Heart right ventricle (tissue), 16 donors: ENCODE results near the gene PITPNM1. TPM values are rescaled to one million over a fixed set of nuclear protein-coding genes. Genes with fewer than 3 reads are reported as not detected.

Experiments used
- ATAC-seq, 8 donors: fragments of 200-7000 bp; cut with Tn5 transposase; one replicate each; pipeline ENCODE4 v1.9.1; 2020; ENCODE audit warnings: mild to moderate bottlenecking in 8 of 8, moderate library complexity in 8 of 8, moderate number of reproducible peaks in 1 of 8
- DNase-seq, 2 donors: peaks; one replicate each; pipeline ENCODE4 v3.0.0-alpha.2; 2020
- H3K27ac ChIP-seq, 10 donors: fragments of 200-600 bp; sonication (generic) in 2 of 10; one replicate each; pipeline versions ENCODE4 v1.5.0 to v1.8.0; 2020 to 2022; ENCODE audit warnings: mild to moderate bottlenecking in 3 of 10
- H3K27me3 ChIP-seq, 7 donors: fragments of 200-600 bp; one replicate each; pipeline ENCODE4 v1.8.0; 2021 to 2022; ENCODE audit warnings: mild to moderate bottlenecking in 2 of 7
- H3K36me3 ChIP-seq, 9 donors: fragments of 200-600 bp; sonication (generic) in 1 of 9; one replicate each; pipeline versions ENCODE4 v1.5.0 to v1.8.0; 2020 to 2022; ENCODE audit warnings: mild to moderate bottlenecking in 2 of 9
- H3K4me1 ChIP-seq, 9 donors: fragments of 200-600 bp; sonication (generic) in 1 of 9; one replicate each; pipeline versions ENCODE4 v1.5.0 to v1.8.0; 2020 to 2022; ENCODE audit warnings: mild to moderate bottlenecking in 4 of 9
- H3K4me3 ChIP-seq, 10 donors: fragments of 200-600 bp; sonication (generic) in 2 of 10; one replicate each; pipeline versions ENCODE4 v1.5.0 to v1.8.0; 2020 to 2022; ENCODE audit warnings: mild to moderate bottlenecking in 7 of 10, moderate library complexity in 2 of 10
- H3K9me3 ChIP-seq, 11 donors: fragments of 200-600 bp in 10 of 11; sonication (generic) in 2 of 11; one replicate each; pipeline versions ENCODE4 v1.5.0 to v1.8.0; 2013 to 2022; ENCODE audit warnings: mild to moderate bottlenecking in 2 of 11, control low read depth in 1 of 11, moderate library complexity in 1 of 11
- WGBS, 2 donors: extraction: QIAGEN DNeasy Blood & Tissue Kit; methylation state at CpG; one replicate each; pipeline ENCODE4 v1.1.7; 2013; ENCODE audit warnings: inconsistent platforms in 1 of 2; 5-methylcytosine and 5-hydroxymethylcytosine counted together
- intact Hi-C, 10 donors: fragments of 100-400 bp; cut with DNase I; formaldehyde crosslinking; loops; one replicate each; pipeline versions ENCODE4 v1.11.1 to v1.14.2; 2022
- polyA plus RNA-seq, 2 donors: library from polyadenylated mRNA; stranded (reverse); fragments of 200-250 nt; gene quantifications; one replicate each; pipeline ENCODE4 v1.2.3, GENCODE V29; 2013
- total RNA-seq, 10 donors: library from RNA; stranded (reverse); fragmentation: NEBNext Ultra II Directional in 3 of 10; extraction: Animal tissue kit (Norgen Biotek cat#: 25700) in 3 of 10; gene quantifications; one replicate each; pipeline versions ENCODE4 v1.2.1 to v1.2.4, GENCODE V29; 2021 to 2023
- TF ChIP-seq, protein P1 (sequence below), 9 donors: fragments of 200-600 bp; sonication (generic) in 2 of 9; IDR thresholded peaks; one replicate each; pipeline versions ENCODE4 v1.5.0 to v1.8.0; 2021 to 2022; ENCODE audit warnings: antibody characterized with exemption in 9 of 9, mild to moderate bottlenecking in 5 of 9, moderate library complexity in 1 of 9
- donor health status: Arrhythmogenic right ventricular cardiomyopathy.
- donor health status: ischemic (EF 13 %, LVEDD 7.1; RV severe dilation, severe dysfunction).
- donor health status: healthy with polysubstance abuse.
- donor health status: DM: no; HTN: yes; CAD: no.
- donor health status: DM: no; HTN: no; CAD: no.
- donor health status: ischemic (EF 25% LVEDD 6.9; RV normal size, moderate dysfunction).
- donor health status: ischemic (EF 25% LVEDD 5.7; RV mildly dilated, moderate dysfunction).
- donor health status: healthy.
- donor health status: DM: yes; HTN: yes; CAD: no.
- donor health status: Ischemic cardiomyopathy.
- donor health status: ischemic (EF 35%, LVEDD 5.7; RV mildly dilated, moderate dysfunction).
- donor health status: nonischemic (EF 11% LVEDD 7.7; RV severe dilation, severe dysfunction).
- donor health status: DM: yes; HTN: yes; CAD: no.
- donor health status: PGD.
- donor health status: ischemic (EF 29% LVEDD 5.4; RV normal size, mild dysfunction).
- donor health status: nonischemic (EF 23%, LVEDD 6.1; RV moderate dilation, normal function).

PITPNM1 gene
- total and polyA plus RNA-seq, 12 donors, result 21.3 to 68.9 (median 28.8) TPM

DNA sequence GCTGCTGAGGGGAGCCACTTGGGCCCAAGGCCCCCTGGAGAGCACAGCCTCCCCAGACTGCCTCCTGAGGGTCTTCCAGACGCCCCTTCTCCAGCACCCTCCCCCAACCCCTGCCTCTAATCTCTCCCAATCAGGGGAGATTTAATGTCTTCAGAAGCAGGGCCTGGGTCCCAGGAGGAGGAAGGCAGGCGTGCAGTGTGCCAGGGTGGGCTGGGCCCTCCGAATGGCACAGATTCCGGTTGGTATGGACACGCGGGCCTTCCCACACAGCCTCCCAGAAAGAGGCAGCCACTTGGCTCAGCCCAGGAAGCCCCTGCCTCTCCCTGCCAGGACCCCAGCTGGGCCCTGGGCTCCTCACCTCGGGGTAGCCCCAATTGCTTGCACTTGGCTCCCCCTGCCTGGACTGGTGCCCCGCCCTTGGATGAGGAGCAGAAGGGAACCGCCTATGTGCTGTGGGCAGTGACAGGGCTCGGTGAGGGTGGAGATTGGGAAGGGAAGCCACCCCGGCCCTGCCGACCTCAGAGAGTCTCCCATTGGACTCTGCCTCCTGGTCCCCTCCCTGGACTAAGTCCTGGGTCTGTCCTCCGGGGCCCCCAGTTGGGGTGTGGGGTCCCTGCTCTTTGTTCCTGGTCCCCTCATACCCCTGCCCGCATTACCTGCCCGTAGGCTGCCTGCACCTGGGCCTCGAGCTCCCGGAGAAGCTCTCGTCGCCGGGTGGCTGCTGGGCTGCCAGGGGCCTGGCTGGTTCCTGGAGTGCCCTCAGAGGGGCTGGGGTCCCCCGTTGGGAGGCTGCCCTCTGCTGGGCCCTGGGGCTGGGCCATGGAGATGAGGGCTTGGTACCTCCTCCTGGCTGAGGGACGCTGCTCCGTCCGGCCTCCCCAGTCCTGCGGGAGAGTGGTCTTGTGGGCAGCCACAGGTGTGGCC lies 18.7 kb upstream of the PITPNM1 start:
- WGBS, 2 donors, result 82% methylated on average over 25 of the region's 25 CpGs
- peak in 4 of 8 donors; percentile 9 to 36 (median 18) for ATAC-seq

DNA sequence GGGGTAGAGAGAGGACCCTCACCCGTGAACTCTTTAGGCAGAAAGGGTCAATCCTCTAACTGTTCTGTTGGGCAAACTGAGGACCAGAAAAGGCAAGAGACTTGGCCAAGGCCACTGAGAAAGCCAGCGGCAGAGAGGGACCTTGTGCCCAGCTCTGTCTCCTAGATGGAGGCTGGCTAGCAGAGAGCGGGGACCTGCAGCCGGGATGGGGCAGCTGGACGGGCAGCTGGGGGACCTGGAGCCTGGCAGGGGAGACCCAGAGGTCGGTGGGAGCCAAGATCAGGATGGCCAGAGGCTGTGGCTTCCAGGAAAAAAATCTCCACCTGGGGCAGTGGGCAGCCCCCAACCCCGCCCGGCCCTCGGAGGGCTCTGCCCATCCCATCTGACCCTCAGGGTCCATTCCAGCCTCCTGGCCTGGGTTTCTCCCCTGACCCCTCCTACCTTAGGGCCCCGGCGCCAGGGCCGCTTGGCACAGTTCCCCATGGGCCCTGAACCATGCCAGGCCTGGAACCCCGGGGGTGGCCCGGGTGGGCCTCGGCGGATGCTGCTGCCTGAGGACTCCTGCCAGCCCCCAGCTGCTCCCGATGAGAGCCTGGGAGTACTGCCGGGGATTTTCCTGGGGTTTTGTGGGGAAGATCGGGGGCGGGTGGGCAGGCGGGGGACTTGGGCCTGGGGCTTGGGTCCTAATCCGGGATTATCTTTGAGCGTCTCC lies 17.8 kb upstream of the PITPNM1 start, which contains the start of gene CABP2:
TSS of gene CABP2 (minus strand) at position 603 of the 712 bp plus-strand sequence. CDS start at position 483, 120 bp downstream.
- TF ChIP-seq, protein P1, sequence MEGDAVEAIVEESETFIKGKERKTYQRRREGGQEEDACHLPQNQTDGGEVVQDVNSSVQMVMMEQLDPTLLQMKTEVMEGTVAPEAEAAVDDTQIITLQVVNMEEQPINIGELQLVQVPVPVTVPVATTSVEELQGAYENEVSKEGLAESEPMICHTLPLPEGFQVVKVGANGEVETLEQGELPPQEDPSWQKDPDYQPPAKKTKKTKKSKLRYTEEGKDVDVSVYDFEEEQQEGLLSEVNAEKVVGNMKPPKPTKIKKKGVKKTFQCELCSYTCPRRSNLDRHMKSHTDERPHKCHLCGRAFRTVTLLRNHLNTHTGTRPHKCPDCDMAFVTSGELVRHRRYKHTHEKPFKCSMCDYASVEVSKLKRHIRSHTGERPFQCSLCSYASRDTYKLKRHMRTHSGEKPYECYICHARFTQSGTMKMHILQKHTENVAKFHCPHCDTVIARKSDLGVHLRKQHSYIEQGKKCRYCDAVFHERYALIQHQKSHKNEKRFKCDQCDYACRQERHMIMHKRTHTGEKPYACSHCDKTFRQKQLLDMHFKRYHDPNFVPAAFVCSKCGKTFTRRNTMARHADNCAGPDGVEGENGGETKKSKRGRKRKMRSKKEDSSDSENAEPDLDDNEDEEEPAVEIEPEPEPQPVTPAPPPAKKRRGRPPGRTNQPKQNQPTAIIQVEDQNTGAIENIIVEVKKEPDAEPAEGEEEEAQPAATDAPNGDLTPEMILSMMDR (IDR thresholded peaks at IDR 0.05), result no peak
- ATAC-seq, result peak in 1 of 8 donors; percentile 24
- Histone ChIP-seq H3K4me1 (no peaks in the 10 kb centered on the region), H3K27me3 (peaks cover 0 to 6% (median 0%) of the 10 kb centered on the region in 7 donors), H3K27ac (no peak within 1 kb of the TSS), H3K9me3 (no peaks in the 10 kb centered on the region), H3K4me3 (no peak within 1 kb of the TSS), H3K36me3 (no peaks in the 10 kb centered on the region)
- intact Hi-C loops, result no loop called here
- 81% methylated on average over 19 to 23 of the region's 23 CpGs for WGBS, 2 donors
- DNase-seq, result no peak

More for the DNA sequence above, 18.7 kb upstream of the PITPNM1 start:
- Histone ChIP-seq H3K27ac (no peak overlapping the region), H3K4me1 (no peaks in the 10 kb centered on the region), H3K4me3 (no peak overlapping the region), H3K9me3 (no peaks in the 10 kb centered on the region), H3K36me3 (no peaks in the 10 kb centered on the region), H3K27me3 (peaks cover 0 to 6% (median 0%) of the 10 kb centered on the region in 7 donors)
- intact Hi-C loops, result no loop called here
- DNase-seq, result no peak
- TF ChIP-seq, protein P1 (IDR thresholded peaks at IDR 0.05), result no peak

DNA sequence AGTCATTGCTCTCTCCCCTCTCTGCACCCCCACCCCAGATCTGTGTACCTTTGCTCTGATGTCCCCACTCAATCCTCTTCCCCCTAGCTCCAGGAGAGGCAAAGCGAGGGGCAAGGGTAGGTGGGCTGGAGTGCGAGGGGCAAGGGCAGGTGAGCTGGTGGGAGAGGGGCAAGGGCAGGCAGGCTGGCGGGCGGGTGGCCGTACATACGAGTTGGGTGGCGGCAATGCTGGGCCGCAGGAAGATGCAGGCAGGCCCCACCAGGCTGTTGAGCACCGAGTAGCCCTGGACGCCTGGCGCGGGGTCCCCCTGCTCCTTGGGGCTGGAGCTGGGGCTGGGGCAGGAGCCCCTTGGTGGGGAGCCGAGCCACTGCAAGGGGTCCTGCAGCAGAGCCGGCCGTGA lies 17.2 kb upstream of the PITPNM1 start:
- no peaks in the 10 kb centered on the region for H3K9me3 ChIP-seq

DNA sequence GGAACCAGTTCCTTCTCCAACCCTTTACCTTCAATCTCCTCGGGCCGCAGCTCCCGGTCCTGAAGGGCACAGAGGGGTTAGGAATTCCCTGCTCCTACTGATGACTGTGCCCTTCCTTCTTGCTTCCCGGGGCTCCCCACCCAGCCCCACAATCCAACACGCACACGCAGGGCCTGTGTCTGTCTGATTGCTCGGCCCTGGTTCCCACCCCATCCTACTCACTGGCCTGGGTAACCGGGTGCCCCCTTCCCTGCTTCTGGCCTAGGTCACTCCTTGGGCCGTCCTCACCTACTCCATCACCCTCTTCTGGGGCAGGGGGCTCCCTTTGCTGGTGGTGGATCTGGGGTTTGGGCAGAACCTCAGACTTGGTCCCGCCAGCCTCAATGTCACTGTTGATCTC lies 16.8 kb upstream of the PITPNM1 start:
- TF ChIP-seq, protein P1 (IDR thresholded peaks at IDR 0.05), result no peak
- ATAC-seq, result no peak
- 81 to 82% methylated on average over 10 of the region's 10 CpGs for WGBS, 2 donors

More for the DNA sequence above, 17.2 kb upstream of the PITPNM1 start:
- intact Hi-C loops, result no loop called here
- peak in 1 of 8 donors; percentile 31 for ATAC-seq
- Histone ChIP-seq H3K27me3 (peaks cover 0 to 6% (median 0%) of the 10 kb centered on the region in 7 donors), H3K27ac (no peak overlapping the region), H3K4me3 (no peak overlapping the region), H3K4me1 (no peaks in the 10 kb centered on the region), H3K36me3 (no peaks in the 10 kb centered on the region)
- DNase-seq, result no peak
- TF ChIP-seq, protein P1 (IDR thresholded peaks at IDR 0.05), result no peak
- WGBS, 2 donors, result 91 to 95% methylated on average over 15 of the region's 15 CpGs

More for the DNA sequence above, 16.8 kb upstream of the PITPNM1 start:
- H3K9me3 ChIP-seq, result no peaks in the 10 kb centered on the region
- H3K27ac ChIP-seq, result no peak overlapping the region
- no peak for DNase-seq
- H3K36me3 ChIP-seq, result no peaks in the 10 kb centered on the region
- peaks cover 0 to 6% (median 0%) of the 10 kb centered on the region in 7 donors for H3K27me3 ChIP-seq
- intact Hi-C loops, result no loop called here
- no peaks in the 10 kb centered on the region for H3K4me1 ChIP-seq
- H3K4me3 ChIP-seq, result no peak overlapping the region
